22Rv1 (cell line): ENCODE data around the gene NID2.

Experiments
- CTCF ChIP-seq: fragments of 450-650 bp; IDR thresholded peaks from 2 replicates; pipeline ENCODE4 v1.5.1; 2017; ENCODE audit warnings: mild to moderate bottlenecking
- ZFX ChIP-seq: fragments of 450-650 bp; IDR thresholded peaks from 2 replicates; pipeline ENCODE4 v1.6.1; 2017; ENCODE audit warnings: antibody characterized with exemption, borderline replicate concordance

DNA sequence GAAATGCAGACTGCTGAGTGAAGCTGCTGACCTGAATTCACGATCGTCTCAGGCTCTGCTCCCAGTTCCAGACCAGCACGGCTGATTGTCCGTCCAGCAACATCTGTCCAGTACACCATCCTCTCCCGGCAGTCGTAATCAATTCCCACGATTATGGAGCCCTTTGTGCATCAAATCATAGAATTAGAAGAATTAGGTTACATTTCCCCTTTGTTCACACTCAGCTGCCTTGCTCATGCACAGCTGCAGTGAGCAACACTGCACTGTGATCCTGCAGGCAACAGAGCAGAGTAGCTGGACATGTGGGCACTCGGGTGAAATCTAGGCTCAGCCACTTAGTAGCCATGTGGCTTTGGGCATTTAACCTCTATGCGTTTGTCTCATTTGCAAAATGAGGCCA, 57.3 kb downstream of the NID2 start:
- TF ChIP-seq CTCF: no peak
- TF ChIP-seq ZFX: no peak
